ENCODE results near the gene PHKA1. TPM values are rescaled to one million over a fixed set of nuclear protein-coding genes. Genes with fewer than 3 reads are reported as not detected.

PHKA1 gene
- total RNA-seq, 1 donor from 2014 or later = 3.1 TPM

GRCh38 chrX:72624194-72624593 is 89.9 kb downstream of the PHKA1 start:
- H3K9me3 Mint-ChIP-seq (ENCODE audit: unreplicated experiment) = no peaks in the 10 kb centered on the region

GRCh38 chrX:72621625-72622485 is 92.3 kb downstream of the PHKA1 start:
- no peaks in the 10 kb centered on the region for H3K36me3 Mint-ChIP-seq (ENCODE audit: unreplicated experiment)
- no peaks in the 10 kb centered on the region for H3K4me1 Mint-ChIP-seq (ENCODE audit: low read depth, unreplicated experiment)
- no peak overlapping the region for H3K27ac Mint-ChIP-seq (ENCODE audit: unreplicated experiment)
- H3K27me3 Mint-ChIP-seq (ENCODE audit: unreplicated experiment) = peaks cover 2% of the 10 kb centered on the region
- no peak for DNase-seq
- TF ChIP-seq, protein P1, sequence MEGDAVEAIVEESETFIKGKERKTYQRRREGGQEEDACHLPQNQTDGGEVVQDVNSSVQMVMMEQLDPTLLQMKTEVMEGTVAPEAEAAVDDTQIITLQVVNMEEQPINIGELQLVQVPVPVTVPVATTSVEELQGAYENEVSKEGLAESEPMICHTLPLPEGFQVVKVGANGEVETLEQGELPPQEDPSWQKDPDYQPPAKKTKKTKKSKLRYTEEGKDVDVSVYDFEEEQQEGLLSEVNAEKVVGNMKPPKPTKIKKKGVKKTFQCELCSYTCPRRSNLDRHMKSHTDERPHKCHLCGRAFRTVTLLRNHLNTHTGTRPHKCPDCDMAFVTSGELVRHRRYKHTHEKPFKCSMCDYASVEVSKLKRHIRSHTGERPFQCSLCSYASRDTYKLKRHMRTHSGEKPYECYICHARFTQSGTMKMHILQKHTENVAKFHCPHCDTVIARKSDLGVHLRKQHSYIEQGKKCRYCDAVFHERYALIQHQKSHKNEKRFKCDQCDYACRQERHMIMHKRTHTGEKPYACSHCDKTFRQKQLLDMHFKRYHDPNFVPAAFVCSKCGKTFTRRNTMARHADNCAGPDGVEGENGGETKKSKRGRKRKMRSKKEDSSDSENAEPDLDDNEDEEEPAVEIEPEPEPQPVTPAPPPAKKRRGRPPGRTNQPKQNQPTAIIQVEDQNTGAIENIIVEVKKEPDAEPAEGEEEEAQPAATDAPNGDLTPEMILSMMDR (IDR thresholded peaks at IDR 0.05; ENCODE audit: partially characterized antibody, unreplicated experiment) = no peak
- no peak overlapping the region for H3K4me3 Mint-ChIP-seq (ENCODE audit: unreplicated experiment)
- H3K9me3 Mint-ChIP-seq (ENCODE audit: unreplicated experiment) = no peaks in the 10 kb centered on the region

More at GRCh38 chrX:72624194-72624593, 89.9 kb downstream of the PHKA1 start:
- Mint-ChIP-seq H3K36me3 (ENCODE audit: unreplicated experiment) (no peaks in the 10 kb centered on the region), H3K4me1 (ENCODE audit: low read depth, unreplicated experiment) (no peaks in the 10 kb centered on the region), H3K27ac (ENCODE audit: unreplicated experiment) (no peak overlapping the region), H3K4me3 (ENCODE audit: unreplicated experiment) (no peak overlapping the region), H3K27me3 (ENCODE audit: unreplicated experiment) (peaks cover 2% of the 10 kb centered on the region)
- TF ChIP-seq, protein P1 (IDR thresholded peaks at IDR 0.05; ENCODE audit: partially characterized antibody, unreplicated experiment) = no peak
- no peak for DNase-seq

DNA sequence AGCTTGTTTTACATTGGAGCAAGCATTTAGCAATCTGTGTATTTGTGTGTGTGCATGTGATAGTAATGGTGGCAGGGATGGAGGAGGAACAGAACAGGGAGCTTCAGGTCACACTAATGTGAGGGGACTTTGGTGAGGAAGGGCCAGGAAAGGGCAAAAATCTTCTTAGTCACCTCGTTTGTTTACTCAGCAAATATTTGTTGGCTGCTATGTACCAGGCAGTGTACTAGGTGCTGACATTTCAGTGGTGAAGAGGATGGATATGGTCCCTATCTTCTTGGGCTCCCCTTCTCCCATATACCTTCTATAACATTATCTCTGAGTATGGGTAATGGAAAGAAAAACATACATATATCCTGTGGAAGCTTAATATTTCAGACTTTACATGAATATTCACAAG is 92.9 kb downstream of the PHKA1 start:
- H3K27ac Mint-ChIP-seq (ENCODE audit: unreplicated experiment) = no peak overlapping the region
- peaks cover 2% of the 10 kb centered on the region for H3K27me3 Mint-ChIP-seq (ENCODE audit: unreplicated experiment)
- no peak overlapping the region for H3K4me3 Mint-ChIP-seq (ENCODE audit: unreplicated experiment)
- DNase-seq = no peak
- no peaks in the 10 kb centered on the region for H3K36me3 Mint-ChIP-seq (ENCODE audit: unreplicated experiment)
- TF ChIP-seq, protein P1 (IDR thresholded peaks at IDR 0.05; ENCODE audit: partially characterized antibody, unreplicated experiment) = no peak
- no peaks in the 10 kb centered on the region for H3K9me3 Mint-ChIP-seq (ENCODE audit: unreplicated experiment)
- H3K4me1 Mint-ChIP-seq (ENCODE audit: low read depth, unreplicated experiment) = no peaks in the 10 kb centered on the region

DNA sequence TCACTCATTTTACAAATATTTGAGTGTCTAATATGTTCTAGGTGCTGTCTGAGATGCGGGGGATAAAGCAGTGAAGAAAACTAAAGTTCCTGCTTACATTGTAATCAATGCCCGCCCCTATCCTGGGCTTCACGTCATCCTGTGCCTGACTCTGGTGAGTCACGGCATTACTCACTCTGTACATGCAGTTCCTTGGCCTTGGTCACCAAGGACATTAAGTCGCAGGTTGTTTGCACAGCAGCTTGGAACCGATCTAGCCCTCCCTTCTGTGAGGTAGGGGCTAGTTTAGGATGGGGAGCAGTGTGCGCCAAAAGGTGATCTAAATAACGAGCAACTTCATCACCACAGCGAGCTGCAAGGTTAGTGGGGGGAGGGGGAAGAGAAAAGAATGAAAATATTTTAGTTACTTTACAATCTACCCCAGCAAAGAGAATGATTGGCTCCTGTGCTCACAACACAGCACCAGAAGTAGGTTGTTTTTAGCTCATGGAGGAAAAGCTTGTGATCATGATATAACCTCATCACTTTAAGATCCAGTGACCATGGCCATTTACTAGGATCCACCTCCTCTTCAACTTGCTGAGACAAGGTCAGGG is 93.5 kb downstream of the PHKA1 start:
- Mint-ChIP-seq H3K4me1 (ENCODE audit: low read depth, unreplicated experiment) (no peaks in the 10 kb centered on the region), H3K27me3 (ENCODE audit: unreplicated experiment) (peaks cover 2% of the 10 kb centered on the region), H3K36me3 (ENCODE audit: unreplicated experiment) (no peaks in the 10 kb centered on the region), H3K4me3 (ENCODE audit: unreplicated experiment) (no peak overlapping the region), H3K9me3 (ENCODE audit: unreplicated experiment) (no peaks in the 10 kb centered on the region), H3K27ac (ENCODE audit: unreplicated experiment) (no peak overlapping the region)
- DNase-seq = no peak
- TF ChIP-seq, protein P1 (IDR thresholded peaks at IDR 0.05; ENCODE audit: partially characterized antibody, unreplicated experiment) = no peak

GRCh38 chrX:72609313-72609712 is 104.8 kb downstream of the PHKA1 start:
- Mint-ChIP-seq H3K4me3 (ENCODE audit: unreplicated experiment) (no peak overlapping the region), H3K36me3 (ENCODE audit: unreplicated experiment) (no peaks in the 10 kb centered on the region), H3K9me3 (ENCODE audit: unreplicated experiment) (no peaks in the 10 kb centered on the region), H3K4me1 (ENCODE audit: low read depth, unreplicated experiment) (no peaks in the 10 kb centered on the region), H3K27ac (ENCODE audit: unreplicated experiment) (no peak overlapping the region), H3K27me3 (ENCODE audit: unreplicated experiment) (peaks cover 2% of the 10 kb centered on the region)
- DNase-seq = no peak
- TF ChIP-seq, protein P1 (IDR thresholded peaks at IDR 0.05; ENCODE audit: partially characterized antibody, unreplicated experiment) = no peak
